MCF 10A (cell line): ENCODE measurements around the gene SECISBP2. TPM values are rescaled to one million over a fixed set of nuclear protein-coding genes. Genes with fewer than 3 reads are reported as not detected.
"Not testable (repeated sequence)": the region's sequence is repeated elsewhere in the genome, so short reads cannot be mapped to it uniquely, and the experiment has no call there.

ENCODE experiments used
- BruUV-seq: library from RNA; stranded (reverse); fragments of 400-500 nt; replicated peaks from 2 replicates; lab custom pipeline; 2021; lab: Mats Ljungman, UMichigan
- CTCF ChIA-PET: fragments of 300-600 bp; sonication (Branson Sonifier 250); formaldehyde crosslinking; extraction: SDS; loops from one replicate; lab custom pipeline; 2021; ENCODE audit warnings: antibody characterized with exemption, inconsistent platforms; lab: Yijun Ruan, JAX
- POLR2A ChIA-PET: fragments of 300-600, 350-650 bp; sonication (Branson Sonifier 250); formaldehyde crosslinking; extraction: SDS; loops from one replicate; lab custom pipeline; 2020; ENCODE audit warnings: antibody characterized with exemption, inconsistent platforms; lab: Yijun Ruan, JAX
- DNase-seq: peaks from one replicate; pipeline ENCODE4 v3.0.0-alpha.2; 2018; ENCODE audit not compliant: unreplicated experiment
- H3K27ac Mint-ChIP-seq: one replicate; pipeline ENCODE4 v1.8.0; 2022; ENCODE audit warnings: mild to moderate bottlenecking, low read depth, mixed read lengths; ENCODE audit not compliant: unreplicated experiment
- H3K27me3 Mint-ChIP-seq: one replicate; pipeline ENCODE4 v1.8.0; 2022; ENCODE audit warnings: mixed read lengths; ENCODE audit not compliant: insufficient read depth, unreplicated experiment
- H3K36me3 Mint-ChIP-seq: one replicate; pipeline ENCODE4 v1.8.0; 2022; ENCODE audit warnings: mild to moderate bottlenecking, moderate library complexity, mixed read lengths; ENCODE audit not compliant: insufficient read depth, unreplicated experiment
- H3K4me1 Mint-ChIP-seq: one replicate; pipeline ENCODE4 v1.8.0; 2022; ENCODE audit warnings: mixed read lengths; ENCODE audit not compliant: insufficient read depth, unreplicated experiment
- H3K4me3 Mint-ChIP-seq: one replicate; pipeline ENCODE4 v1.8.0; 2022; ENCODE audit warnings: mild to moderate bottlenecking, moderate library complexity, mixed read lengths; ENCODE audit not compliant: unreplicated experiment
- H3K9me3 Mint-ChIP-seq: one replicate; pipeline ENCODE4 v1.8.0; 2022; ENCODE audit warnings: mixed read lengths; ENCODE audit not compliant: unreplicated experiment
- intact Hi-C: fragments of 100-400 bp; cut with micrococcal nuclease; formaldehyde crosslinking; loops from 2 replicates; pipeline ENCODE4 v1.14.1; 2022
- total RNA-seq: library from RNA; stranded (reverse); gene quantifications from 2 replicates; pipeline ENCODE4 v1.2.3, GENCODE V29; 2022
- TF ChIP-seq, protein P1 (sequence below): fragments of 200-600 bp; IDR thresholded peaks from one replicate; pipeline ENCODE4 v1.8.0; 2022; ENCODE audit warnings: antibody characterized with exemption, mild to moderate bottlenecking; ENCODE audit not compliant: unreplicated experiment

Gene SECISBP2
- total RNA-seq, 1 experiment from 2014 or later = 38.9 TPM

DNA sequence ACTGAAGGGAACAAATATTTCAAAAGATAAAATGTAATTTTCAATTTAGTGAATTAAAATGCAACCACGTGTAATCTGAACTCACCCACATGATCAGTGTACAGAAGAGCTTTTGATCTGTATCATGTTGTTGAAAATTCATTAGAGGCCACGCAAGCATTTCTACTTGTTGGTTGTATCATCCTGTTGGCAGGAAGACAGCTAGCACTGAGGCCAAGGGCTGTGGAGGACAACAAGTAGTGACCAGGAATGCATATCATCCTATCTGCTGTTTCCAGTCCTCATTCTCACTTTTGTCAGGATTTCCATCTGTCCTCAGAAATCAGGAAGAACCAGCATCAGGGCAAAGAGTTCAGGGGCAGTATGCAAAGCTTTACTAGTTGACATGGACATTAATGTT is 37.2 kb upstream of the SECISBP2 start:
- H3K36me3 Mint-ChIP-seq = no peaks in the 10 kb centered on the region
- DNase-seq = no peak
- intact Hi-C loops = no loop called here
- no peaks in the 10 kb centered on the region for H3K27me3 Mint-ChIP-seq
- CTCF ChIA-PET = interaction anchor here (0.8 kb wide), 1 partner anchor 12 kb away, joined by 3 read pairs; no protein-coding TSS in a partner anchor
- TF ChIP-seq, protein P1, sequence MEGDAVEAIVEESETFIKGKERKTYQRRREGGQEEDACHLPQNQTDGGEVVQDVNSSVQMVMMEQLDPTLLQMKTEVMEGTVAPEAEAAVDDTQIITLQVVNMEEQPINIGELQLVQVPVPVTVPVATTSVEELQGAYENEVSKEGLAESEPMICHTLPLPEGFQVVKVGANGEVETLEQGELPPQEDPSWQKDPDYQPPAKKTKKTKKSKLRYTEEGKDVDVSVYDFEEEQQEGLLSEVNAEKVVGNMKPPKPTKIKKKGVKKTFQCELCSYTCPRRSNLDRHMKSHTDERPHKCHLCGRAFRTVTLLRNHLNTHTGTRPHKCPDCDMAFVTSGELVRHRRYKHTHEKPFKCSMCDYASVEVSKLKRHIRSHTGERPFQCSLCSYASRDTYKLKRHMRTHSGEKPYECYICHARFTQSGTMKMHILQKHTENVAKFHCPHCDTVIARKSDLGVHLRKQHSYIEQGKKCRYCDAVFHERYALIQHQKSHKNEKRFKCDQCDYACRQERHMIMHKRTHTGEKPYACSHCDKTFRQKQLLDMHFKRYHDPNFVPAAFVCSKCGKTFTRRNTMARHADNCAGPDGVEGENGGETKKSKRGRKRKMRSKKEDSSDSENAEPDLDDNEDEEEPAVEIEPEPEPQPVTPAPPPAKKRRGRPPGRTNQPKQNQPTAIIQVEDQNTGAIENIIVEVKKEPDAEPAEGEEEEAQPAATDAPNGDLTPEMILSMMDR = no peak
- no peak overlapping the region for H3K4me3 Mint-ChIP-seq
- POLR2A ChIA-PET = no interaction called here
- H3K4me1 Mint-ChIP-seq = no peaks in the 10 kb centered on the region
- BruUV-seq = no TSS peak
- H3K27ac Mint-ChIP-seq = no peak overlapping the region
- H3K9me3 Mint-ChIP-seq = no peaks in the 10 kb centered on the region

DNA sequence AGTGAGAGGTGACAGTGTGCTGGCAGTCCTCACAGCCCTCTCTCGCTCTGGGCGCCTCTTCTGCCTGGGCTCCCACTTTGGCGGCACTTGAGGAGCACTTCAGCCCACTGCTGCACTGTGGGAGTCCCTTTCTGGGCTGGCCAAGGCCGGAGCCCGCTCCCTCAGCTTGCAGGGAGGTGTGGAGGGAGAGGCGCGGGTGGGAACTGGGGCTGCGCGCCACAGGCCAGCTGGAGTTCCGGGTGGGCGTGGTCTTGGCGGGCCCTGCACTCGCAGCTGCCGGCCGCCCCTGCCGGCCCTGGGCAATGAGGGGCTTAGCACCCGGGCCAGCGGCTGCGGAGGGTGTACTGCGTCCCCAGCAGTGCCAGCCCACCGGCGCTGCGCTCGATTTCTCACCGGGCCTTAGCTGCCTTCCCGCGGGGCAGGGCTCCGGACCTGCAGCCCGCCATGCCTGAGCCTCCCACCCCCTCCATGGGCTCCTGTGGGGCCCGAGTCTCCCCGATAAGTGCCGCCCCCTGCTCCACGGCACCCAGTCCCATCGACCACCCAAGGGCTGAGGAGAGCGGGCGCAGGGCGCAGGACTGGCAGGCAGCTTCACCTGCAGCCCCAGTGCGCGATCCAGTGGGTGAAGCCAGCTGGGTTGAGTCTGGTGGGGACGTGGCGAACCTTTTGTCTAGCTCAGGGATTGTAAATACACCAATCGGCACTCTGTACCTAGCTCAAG is 35.9 kb upstream of the SECISBP2 start:
- POLR2A ChIA-PET = not testable (repeated sequence)
- CTCF ChIA-PET = interaction anchor here (0.6 kb wide), 1 partner anchor 609 kb away, joined by 3 read pairs; no protein-coding TSS in a partner anchor

DNA sequence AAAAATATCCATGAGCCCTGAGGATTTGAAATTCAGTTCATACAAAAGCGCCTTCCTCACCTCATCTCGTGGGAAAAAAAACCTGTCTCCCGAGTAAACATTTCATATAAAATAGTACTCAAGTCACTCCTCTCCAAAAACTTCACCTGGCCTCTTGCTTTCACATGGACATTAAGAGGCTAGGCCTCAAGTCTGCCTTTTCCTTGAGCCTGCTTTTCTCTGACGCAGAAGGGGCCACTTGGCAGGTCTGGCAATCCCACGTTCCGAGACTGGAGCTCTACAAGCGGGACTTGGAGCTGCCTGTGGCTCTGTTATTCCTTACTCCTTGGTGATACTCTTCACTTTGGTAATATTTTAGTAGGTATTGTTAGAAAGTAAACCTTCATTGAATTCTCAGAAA is 34.2 kb upstream of the SECISBP2 start:
- no peak overlapping the region for H3K4me3 Mint-ChIP-seq
- BruUV-seq = no TSS peak
- H3K36me3 Mint-ChIP-seq = no peaks in the 10 kb centered on the region
- H3K27me3 Mint-ChIP-seq = no peaks in the 10 kb centered on the region
- no peak for DNase-seq
- H3K9me3 Mint-ChIP-seq = no peaks in the 10 kb centered on the region
- POLR2A ChIA-PET = interaction anchor here (0.6 kb wide), 1 partner anchor 14 kb away, joined by 3 read pairs; no protein-coding TSS in a partner anchor
- CTCF ChIA-PET = interaction anchor here (1.1 kb wide), 1 partner anchor 13 kb away, joined by 3 read pairs; no protein-coding TSS in a partner anchor
- no peaks in the 10 kb centered on the region for H3K4me1 Mint-ChIP-seq
- intact Hi-C loops = no loop called here
- TF ChIP-seq, protein P1 = no peak
- H3K27ac Mint-ChIP-seq = no peak overlapping the region

More for the DNA sequence above, 35.9 kb upstream of the SECISBP2 start:
- H3K27me3 Mint-ChIP-seq, BruUV-seq, H3K36me3 Mint-ChIP-seq, DNase-seq, intact Hi-C loops, H3K4me3 Mint-ChIP-seq, H3K27ac Mint-ChIP-seq, H3K4me1 Mint-ChIP-seq, H3K9me3 Mint-ChIP-seq: not testable (repeated sequence)

DNA sequence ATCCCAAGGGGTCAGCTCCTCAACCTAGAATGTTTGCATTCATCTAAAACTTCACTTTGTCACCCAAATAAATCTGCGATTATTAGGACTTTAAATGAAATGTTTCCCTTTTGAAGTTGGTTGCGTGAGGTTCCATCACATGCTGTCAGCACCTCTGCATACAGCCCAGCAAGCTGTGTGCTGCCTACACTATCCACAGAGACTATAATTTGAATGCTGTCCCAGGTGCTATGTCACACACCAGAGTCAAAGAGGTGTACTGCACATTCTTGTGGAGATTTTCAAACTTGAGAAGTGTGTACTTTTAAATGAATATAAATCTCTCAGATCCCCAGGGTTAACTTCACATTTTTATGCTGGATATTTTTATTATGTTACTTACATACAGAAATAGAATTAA is 26.6 kb upstream of the SECISBP2 start:
- BruUV-seq = no TSS peak
- DNase-seq = no peak
- TF ChIP-seq, protein P1 = no peak
- H3K9me3 Mint-ChIP-seq = no peaks in the 10 kb centered on the region
- no peak overlapping the region for H3K27ac Mint-ChIP-seq
- POLR2A ChIA-PET = interaction anchor here (0.8 kb wide), 1 partner anchor 27 kb away, joined by 3 read pairs; the partner anchor contains the start of gene SECISBP2
- no peaks in the 10 kb centered on the region for H3K36me3 Mint-ChIP-seq
- H3K4me1 Mint-ChIP-seq = no peaks in the 10 kb centered on the region
- H3K4me3 Mint-ChIP-seq = no peak overlapping the region
- intact Hi-C loops = no loop called here
- H3K27me3 Mint-ChIP-seq = no peaks in the 10 kb centered on the region
- CTCF ChIA-PET = interaction anchor here (1.8 kb wide), 1 partner anchor 13 kb away, joined by 6 read pairs; no protein-coding TSS in a partner anchor
